Stimulated activated memory B cell treated with anti-CD40 and anti-IgM and Interleukin-4, amounts not matched to agents 10 μg/mL and 1 μg/mL and 100 μg/mL, for 72 hours (primary cell): ENCODE data around the gene FCRL6.

Experiments used
- ATAC-seq: fragments of 150-1000 bp; cut with Tn5 transposase; 2 replicates; pipeline ENCODE4 v1.10.0; 2021
- H3K27ac Mint-ChIP-seq: one replicate; pipeline ENCODE4 v1.8.0; 2022; ENCODE audit warnings: mild to moderate bottlenecking, mixed read lengths
- H3K27me3 Mint-ChIP-seq: one replicate; pipeline ENCODE4 v1.8.0; 2022; ENCODE audit warnings: mixed read lengths
- H3K36me3 Mint-ChIP-seq: one replicate; pipeline ENCODE4 v1.8.0; 2022; ENCODE audit warnings: mixed read lengths
- H3K4me1 Mint-ChIP-seq: one replicate; pipeline ENCODE4 v1.8.0; 2022; ENCODE audit warnings: mixed read lengths
- H3K4me3 Mint-ChIP-seq: one replicate; pipeline ENCODE4 v1.8.0; 2022; ENCODE audit warnings: mild to moderate bottlenecking, moderate library complexity, mixed read lengths
- H3K9me3 Mint-ChIP-seq: one replicate; pipeline ENCODE4 v1.8.0; 2022; ENCODE audit warnings: mixed read lengths

The FCRL6 gene

GRCh38 chr1:159839116-159839849 lies 37.1 kb downstream of the FCRL6 start:
- peak; percentile 46 for ATAC-seq
- no peak overlapping the region for H3K27ac Mint-ChIP-seq

GRCh38 chr1:159841749-159842148 lies 39.6 kb downstream of the FCRL6 start:
- H3K27me3 Mint-ChIP-seq, result peaks cover 49% of the 10 kb centered on the region
- no peak overlapping the region for H3K27ac Mint-ChIP-seq
- H3K4me3 Mint-ChIP-seq, result no peak overlapping the region
- H3K36me3 Mint-ChIP-seq, result peaks cover 4% of the 10 kb centered on the region
- peaks cover 10% of the 10 kb centered on the region for H3K4me1 Mint-ChIP-seq
- ATAC-seq, result no peak
- no peaks in the 10 kb centered on the region for H3K9me3 Mint-ChIP-seq

More at GRCh38 chr1:159839116-159839849, 37.1 kb downstream of the FCRL6 start:
- H3K4me1 Mint-ChIP-seq, result peaks cover 10% of the 10 kb centered on the region
- no peaks in the 10 kb centered on the region for H3K9me3 Mint-ChIP-seq
- H3K27me3 Mint-ChIP-seq, result peaks cover 25% of the 10 kb centered on the region
- H3K36me3 Mint-ChIP-seq, result peaks cover 4% of the 10 kb centered on the region
- no peak overlapping the region for H3K4me3 Mint-ChIP-seq

- H3K4me3 Mint-ChIP-seq, result no peak overlapping the region
- peaks cover 9% of the 10 kb centered on the region for H3K4me1 Mint-ChIP-seq
- H3K27ac Mint-ChIP-seq, result no peak overlapping the region
- peaks cover 63% of the 10 kb centered on the region for H3K27me3 Mint-ChIP-seq
- H3K9me3 Mint-ChIP-seq, result no peaks in the 10 kb centered on the region
- peaks cover 4% of the 10 kb centered on the region for H3K36me3 Mint-ChIP-seq
- ATAC-seq, result no peak
These were observed 41.3 kb downstream of the FCRL6 start for GRCh38 chr1:159843459-159843858.

GRCh38 chr1:159845751-159846629 lies 43.8 kb downstream of the FCRL6 start:
- peaks cover 4% of the 10 kb centered on the region for H3K36me3 Mint-ChIP-seq
- H3K27ac Mint-ChIP-seq, result no peak overlapping the region
- H3K9me3 Mint-ChIP-seq, result no peaks in the 10 kb centered on the region

GRCh38 chr1:159847231-159847630 lies 45.1 kb downstream of the FCRL6 start:
- H3K4me3 Mint-ChIP-seq, result no peak overlapping the region
- H3K36me3 Mint-ChIP-seq, result no peaks in the 10 kb centered on the region
- H3K27me3 Mint-ChIP-seq, result peaks cover 58% of the 10 kb centered on the region
- H3K27ac Mint-ChIP-seq, result no peak overlapping the region
- ATAC-seq, result no peak
- no peaks in the 10 kb centered on the region for H3K9me3 Mint-ChIP-seq
- no peaks in the 10 kb centered on the region for H3K4me1 Mint-ChIP-seq

More at GRCh38 chr1:159845751-159846629, 43.8 kb downstream of the FCRL6 start:
- Mint-ChIP-seq H3K4me1 (no peaks in the 10 kb centered on the region), H3K4me3 (no peak overlapping the region), H3K27me3 (peaks cover 68% of the 10 kb centered on the region)
- no peak for ATAC-seq

- Mint-ChIP-seq H3K36me3 (no peaks in the 10 kb centered on the region), H3K9me3 (no peaks in the 10 kb centered on the region), H3K4me3 (no peak overlapping the region), H3K27me3 (peaks cover 53% of the 10 kb centered on the region), H3K27ac (no peak overlapping the region), H3K4me1 (no peaks in the 10 kb centered on the region)
- ATAC-seq, result no peak
These were observed 46.2 kb downstream of the FCRL6 start for GRCh38 chr1:159848326-159848725.

GRCh38 chr1:159849626-159850366 lies 47.6 kb downstream of the FCRL6 start:
- Mint-ChIP-seq H3K36me3 (no peaks in the 10 kb centered on the region), H3K4me3 (no peak overlapping the region), H3K9me3 (no peaks in the 10 kb centered on the region), H3K27ac (no peak overlapping the region), H3K27me3 (peaks cover 38% of the 10 kb centered on the region), H3K4me1 (peaks cover 7% of the 10 kb centered on the region)
- ATAC-seq, result no peak

GRCh38 chr1:159851407-159851806 lies 49.2 kb downstream of the FCRL6 start:
- no peak overlapping the region for H3K27ac Mint-ChIP-seq
- no peaks in the 10 kb centered on the region for H3K36me3 Mint-ChIP-seq
- no peak overlapping the region for H3K4me3 Mint-ChIP-seq
- peaks cover 14% of the 10 kb centered on the region for H3K4me1 Mint-ChIP-seq
- H3K27me3 Mint-ChIP-seq, result peaks cover 32% of the 10 kb centered on the region
- no peaks in the 10 kb centered on the region for H3K9me3 Mint-ChIP-seq
- no peak for ATAC-seq

- H3K36me3 Mint-ChIP-seq, result no peaks in the 10 kb centered on the region
- H3K4me1 Mint-ChIP-seq, result peaks cover 14% of the 10 kb centered on the region
- no peak for ATAC-seq
- H3K27ac Mint-ChIP-seq, result peak overlapping the region; percentile 53
- H3K9me3 Mint-ChIP-seq, result no peaks in the 10 kb centered on the region
- H3K27me3 Mint-ChIP-seq, result peaks cover 14% of the 10 kb centered on the region
- H3K4me3 Mint-ChIP-seq, result peak overlapping the region; percentile 71
These were observed 51.4 kb downstream of the FCRL6 start for GRCh38 chr1:159853417-159854115.

- peaks cover 9% of the 10 kb centered on the region for H3K27me3 Mint-ChIP-seq
- peak overlapping the region; percentile 53 for H3K27ac Mint-ChIP-seq
These were observed 52.0 kb downstream of the FCRL6 start for GRCh38 chr1:159854116-159854692.

GRCh38 chr1:159854693-159855192 lies 52.6 kb downstream of the FCRL6 start:
- H3K4me3 Mint-ChIP-seq, result peak overlapping the region; percentile 74
- peak overlapping the region; percentile 53 for H3K27ac Mint-ChIP-seq
- peaks cover 9% of the 10 kb centered on the region for H3K27me3 Mint-ChIP-seq
- H3K4me1 Mint-ChIP-seq, result peaks cover 14% of the 10 kb centered on the region
- H3K36me3 Mint-ChIP-seq, result no peaks in the 10 kb centered on the region
- ATAC-seq, result peak; percentile 93
- no peaks in the 10 kb centered on the region for H3K9me3 Mint-ChIP-seq

More at GRCh38 chr1:159854116-159854692, 52.0 kb downstream of the FCRL6 start:
- peak overlapping the region; percentile 71 for H3K4me3 Mint-ChIP-seq
- no peaks in the 10 kb centered on the region for H3K9me3 Mint-ChIP-seq
- H3K36me3 Mint-ChIP-seq, result no peaks in the 10 kb centered on the region
- peak; percentile 10 for ATAC-seq
- H3K4me1 Mint-ChIP-seq, result peaks cover 14% of the 10 kb centered on the region

GRCh38 chr1:159855709-159856108 lies 53.5 kb downstream of the FCRL6 start:
- H3K4me3 Mint-ChIP-seq, result no peak overlapping the region
- no peaks in the 10 kb centered on the region for H3K36me3 Mint-ChIP-seq
- no peak for ATAC-seq
- H3K4me1 Mint-ChIP-seq, result peaks cover 14% of the 10 kb centered on the region
- no peaks in the 10 kb centered on the region for H3K9me3 Mint-ChIP-seq
- peaks cover 9% of the 10 kb centered on the region for H3K27me3 Mint-ChIP-seq
- H3K27ac Mint-ChIP-seq, result peak overlapping the region; percentile 53

GRCh38 chr1:159856576-159856975 lies 54.4 kb downstream of the FCRL6 start:
- Mint-ChIP-seq H3K4me3 (no peak overlapping the region), H3K9me3 (no peaks in the 10 kb centered on the region), H3K36me3 (no peaks in the 10 kb centered on the region), H3K27ac (no peak overlapping the region), H3K4me1 (peaks cover 14% of the 10 kb centered on the region), H3K27me3 (peaks cover 9% of the 10 kb centered on the region)
- no peak for ATAC-seq

GRCh38 chr1:159857889-159858288 lies 55.7 kb downstream of the FCRL6 start:
- Mint-ChIP-seq H3K4me3 (no peak overlapping the region), H3K9me3 (no peaks in the 10 kb centered on the region), H3K27ac (no peak overlapping the region), H3K27me3 (peaks cover 9% of the 10 kb centered on the region), H3K36me3 (no peaks in the 10 kb centered on the region), H3K4me1 (peaks cover 14% of the 10 kb centered on the region)
- ATAC-seq, result no peak
